ENCODE results near the gene LIMS2. TPM values are rescaled to one million over a fixed set of nuclear protein-coding genes. Genes with fewer than 3 reads are reported as not detected.

Gene LIMS2
- total RNA-seq, 4 donors from 2014 or later, result 5.3 to 15.5 (median 9.9) TPM

DNA sequence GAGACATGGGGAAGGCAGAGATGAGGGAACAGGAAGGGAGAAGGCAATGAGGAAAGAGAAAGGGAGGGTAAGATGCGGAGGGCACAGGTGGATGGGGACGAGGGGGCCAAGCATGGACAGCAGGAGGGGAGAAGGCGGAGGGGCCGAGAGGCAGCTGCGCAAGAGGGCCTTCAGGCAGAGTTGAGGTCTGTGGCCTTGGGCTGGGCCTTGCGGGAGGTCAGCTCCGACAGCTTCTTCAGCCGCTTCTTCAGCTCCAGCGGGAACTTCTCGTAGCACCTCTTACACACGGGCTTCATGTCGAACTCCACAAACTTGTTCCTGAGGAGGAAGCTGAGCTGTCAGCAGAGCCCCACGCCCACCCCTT, 36.2 kb downstream of the LIMS2 start:
- no peak for TF ChIP-seq CTCF (IDR thresholded peaks at IDR 0.05 in 4 of 5, conservative IDR thresholded peaks at IDR 0.05 in 1 of 5)
- no peak for TF ChIP-seq POLR2A (IDR thresholded peaks at IDR 0.05)
- DNase-seq, result no peak
- Histone ChIP-seq H3K4me3 (no peak overlapping the region), H3K27me3 (no peaks in the 10 kb centered on the region), H3K36me3 (no peaks in the 10 kb centered on the region), H3K27ac (peak overlapping the region; percentile 67 to 77 (median 71)), H3K4me1 (peaks cover 14 to 19% of the 10 kb centered on the region in 2 donors), H3K9me3 (no peaks in the 10 kb centered on the region)
- ATAC-seq, result no peak
- intact Hi-C loops (cut with DNase I; ENCODE audit: low total_unique reads) (no loop called here), in situ Hi-C loops (cut with MboI; ENCODE audit: low sequenced_read_pairs in 4 of 4) (no loop called here)

DNA sequence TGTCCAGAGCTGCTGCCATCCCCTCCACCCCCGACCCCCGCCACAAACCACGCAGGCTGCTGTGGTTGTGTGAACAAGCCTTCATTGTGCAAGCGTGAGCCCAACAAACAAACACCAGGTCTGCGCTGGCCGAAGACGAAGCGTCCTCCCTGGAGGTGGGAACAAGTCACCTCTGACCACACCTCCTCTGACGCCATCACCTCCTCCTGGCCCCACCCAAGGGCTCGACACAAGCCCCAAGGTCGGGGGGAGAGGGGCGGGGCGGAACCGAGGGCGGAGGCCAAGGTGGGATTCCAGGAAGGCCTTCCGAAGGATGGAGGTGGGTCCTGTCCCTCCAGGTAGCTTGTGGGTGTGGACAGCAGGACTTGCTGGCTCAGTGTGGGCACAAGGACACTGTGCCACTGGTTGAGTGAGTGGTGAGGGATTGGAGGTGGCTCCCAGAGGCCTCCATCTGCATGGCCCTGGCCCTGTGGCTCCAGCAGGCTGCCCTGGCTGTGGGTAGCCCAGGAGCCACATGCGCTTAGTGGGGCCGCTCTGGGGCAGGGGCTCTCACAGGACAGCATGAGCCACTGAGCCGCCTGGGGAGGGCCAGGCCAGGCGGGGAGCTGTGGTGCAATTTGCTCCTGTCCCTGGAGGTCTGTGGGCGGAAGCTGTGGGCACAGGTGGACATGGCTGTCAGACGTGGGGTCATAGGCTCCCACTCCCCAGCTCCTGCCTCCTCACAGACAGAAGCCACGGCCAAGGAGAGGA, 36.8 kb downstream of the LIMS2 start:
- no peaks in the 10 kb centered on the region for H3K27me3 ChIP-seq
- H3K27ac ChIP-seq, result peak overlapping the region; percentile 67 to 77 (median 71)
- no peaks in the 10 kb centered on the region for H3K9me3 ChIP-seq
- ATAC-seq, result no peak
- in situ Hi-C loops (cut with MboI; ENCODE audit: low sequenced_read_pairs in 4 of 4) (no loop called here), intact Hi-C loops (cut with DNase I; ENCODE audit: low total_unique reads) (no loop called here)
- no peaks in the 10 kb centered on the region for H3K36me3 ChIP-seq
- H3K4me3 ChIP-seq, result no peak overlapping the region
- H3K4me1 ChIP-seq, result peaks cover 18 to 24% of the 10 kb centered on the region in 2 donors
- no peak for DNase-seq
- TF ChIP-seq POLR2A (IDR thresholded peaks at IDR 0.05) (no peak), CTCF (IDR thresholded peaks at IDR 0.05 in 4 of 5, conservative IDR thresholded peaks at IDR 0.05 in 1 of 5) (no peak)

DNA sequence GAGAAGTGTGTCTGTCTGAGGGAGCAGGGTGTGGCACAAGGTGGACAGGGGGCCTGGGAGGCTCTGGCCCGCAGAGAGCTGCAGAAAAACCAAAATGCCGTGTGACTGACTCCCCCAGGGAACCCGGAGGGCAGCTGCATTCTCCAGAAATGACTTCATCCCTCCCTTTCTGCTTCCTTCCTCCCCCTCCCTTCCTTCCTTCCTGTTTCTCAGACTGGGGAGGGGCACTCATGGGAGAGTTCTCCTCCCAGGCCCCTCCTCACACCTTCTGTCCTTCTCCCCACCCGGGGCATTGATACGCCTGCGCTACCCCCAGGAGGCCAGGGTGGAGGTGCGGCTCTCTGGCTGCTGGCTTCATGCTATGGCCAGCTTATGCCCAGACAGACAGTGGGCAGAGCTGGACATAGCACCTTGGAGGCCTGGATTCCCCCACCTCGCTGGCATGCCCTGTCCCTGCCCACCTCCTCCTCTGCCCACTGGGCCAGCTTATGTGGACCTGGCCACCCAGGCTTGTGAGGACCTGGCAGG, 37.5 kb downstream of the LIMS2 start:
- Histone ChIP-seq H3K27me3 (no peaks in the 10 kb centered on the region), H3K27ac (peak overlapping the region; percentile 67 to 77 (median 71)), H3K9me3 (no peaks in the 10 kb centered on the region), H3K4me3 (no peak overlapping the region), H3K4me1 (peaks cover 18 to 27% of the 10 kb centered on the region in 2 donors), H3K36me3 (no peaks in the 10 kb centered on the region)
- intact Hi-C loops (cut with DNase I; ENCODE audit: low total_unique reads) (no loop called here), in situ Hi-C loops (cut with MboI; ENCODE audit: low sequenced_read_pairs in 4 of 4) (no loop called here)
- ATAC-seq, result peak; percentile 31 to 47
- DNase-seq, result no peak
- TF ChIP-seq CTCF (IDR thresholded peaks at IDR 0.05 in 4 of 5, conservative IDR thresholded peaks at IDR 0.05 in 1 of 5), result no peak
- no peak for TF ChIP-seq POLR2A (IDR thresholded peaks at IDR 0.05)

DNA sequence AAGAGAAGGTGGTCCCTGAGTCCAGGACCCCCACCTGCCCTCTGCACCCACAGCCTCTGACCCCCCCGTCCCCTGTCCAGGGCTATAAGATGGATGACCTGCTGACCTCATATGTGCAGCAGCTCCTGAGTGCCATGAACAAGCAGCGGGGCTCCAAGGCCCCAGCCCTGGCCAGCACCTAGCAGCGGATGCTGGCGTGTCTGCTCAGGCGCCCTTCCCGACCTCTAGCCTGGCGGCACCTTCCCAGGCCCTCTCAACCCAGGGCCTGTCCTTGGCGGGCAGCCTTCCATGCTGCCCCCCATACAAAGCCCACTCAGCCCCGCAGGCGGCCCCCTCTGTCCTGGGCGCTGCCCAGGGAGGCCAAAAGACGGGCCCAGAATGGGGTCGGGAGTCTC, 38.1 kb downstream of the LIMS2 start:
- intact Hi-C loops (cut with DNase I; ENCODE audit: low total_unique reads), result no loop called here
- no peak for ATAC-seq
- in situ Hi-C loops (cut with MboI; ENCODE audit: low sequenced_read_pairs in 4 of 4), result no loop called here

More for the DNA sequence above, 38.1 kb downstream of the LIMS2 start:
- Histone ChIP-seq H3K27ac (peak overlapping the region; percentile 67 to 77 (median 71)), H3K9me3 (no peaks in the 10 kb centered on the region), H3K27me3 (no peaks in the 10 kb centered on the region), H3K36me3 (no peaks in the 10 kb centered on the region), H3K4me1 (peaks cover 18 to 27% of the 10 kb centered on the region in 2 donors), H3K4me3 (no peak overlapping the region)
- DNase-seq, result no peak
- TF ChIP-seq CTCF (IDR thresholded peaks at IDR 0.05 in 4 of 5, conservative IDR thresholded peaks at IDR 0.05 in 1 of 5) (no peak), POLR2A (IDR thresholded peaks at IDR 0.05) (no peak)

All from gastrocnemius medialis (tissue), 4 donors.